Measurements from ENCODE around the gene HAUS6. TPM values are rescaled to one million over a fixed set of nuclear protein-coding genes. Genes with fewer than 3 reads are reported as not detected.
A peak's percentile ranks its signal among the peaks of the same experiment; 100 is the strongest.
"Not testable (repeated sequence)": the region's sequence is repeated elsewhere in the genome, so short reads cannot be mapped to it uniquely, and the experiment has no call there.

HAUS6 gene
- total RNA-seq (10 to 100 TPM; 10.1 to 13.5 (median 12.8) TPM), polyA plus RNA-seq (1 to 10 TPM; 4.4 to 4.7 (median 4.6) TPM)
- long read RNA-seq, donor 1: 0 reads
- long read RNA-seq, donor 2, full-length matches to known transcripts: 2 of 2 reads
- long read RNA-seq, donor 2, partial matches to known transcripts: 0 of 2 reads
- long read RNA-seq, donor 2, other reads (novel, unspliced or antisense): 0 of 2 reads

DNA sequence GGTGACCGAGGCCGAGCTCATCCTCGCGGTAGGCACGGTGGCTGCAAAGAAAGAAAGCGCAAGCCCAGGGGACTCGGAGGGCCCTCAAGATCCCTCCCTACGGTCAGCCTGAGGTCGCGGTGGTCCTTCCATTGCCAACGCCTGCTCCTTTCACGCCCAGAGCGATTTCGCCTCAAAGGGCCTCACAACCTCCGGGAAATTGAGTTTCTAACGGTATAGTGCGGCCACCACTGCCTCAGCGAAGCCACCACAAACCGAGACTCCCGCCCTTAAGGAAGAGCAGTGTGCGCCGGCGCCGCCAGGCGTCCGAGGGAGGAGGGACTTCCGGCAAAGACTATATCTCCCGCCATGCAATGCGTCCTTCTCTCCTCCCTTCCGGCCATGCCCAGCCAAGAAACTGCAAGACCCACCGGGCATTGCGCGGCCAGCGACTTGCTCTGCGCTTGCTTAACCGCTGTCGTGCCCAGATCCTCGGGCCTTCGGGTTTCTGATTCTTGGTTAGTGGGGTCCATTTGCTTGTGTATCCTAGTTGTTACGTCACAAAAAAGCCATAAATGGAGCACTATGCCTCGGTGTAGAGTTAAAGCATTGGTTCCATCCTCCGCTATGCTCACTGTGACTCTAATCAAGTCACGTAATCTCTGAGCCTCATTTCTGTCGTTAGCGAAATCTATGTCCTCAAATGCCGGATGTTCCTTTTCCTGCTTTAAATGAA is at the start of gene HAUS6:
HAUS6 (minus strand) TSS at position 274 of the 715 bp plus-strand sequence; CDS start at position 21, 253 bp downstream.
- Histone ChIP-seq H3K4me1 (peaks cover 10 to 42% (median 27%) of the 10 kb centered on the region in 6 donors), H3K4me3 (peak within 1 kb of the TSS; percentile 75 to 94 (median 87)), H3K27me3 (replicated peaks in 1 of 7) (no peaks in the 10 kb centered on the region), H3K36me3 (peaks cover 0 to 16% (median 0%) of the 10 kb centered on the region in 6 donors), H3K27ac (peak within 1 kb of the TSS; percentile 85 to 96 (median 94)), H3K9me3 (no peaks in the 10 kb centered on the region)
- 2 to 10% (median 5%) methylated on average over 35 to 46 of the region's 46 CpGs for WGBS, 5 donors
- DNase-seq: peak; percentile 99
- intact Hi-C loops (cut with DNase I; ENCODE audit: low total_unique reads): loop anchor here (10.0 kb wide), 2 partner anchors 48 to 72 kb away; no protein-coding TSS in a partner anchor
- TF ChIP-seq POLR2AphosphoS5 (IDR thresholded peaks at IDR 0.05): peak; percentile 97
- peak; percentile 56 to 95 (median 84) for TF ChIP-seq CTCF (IDR thresholded peaks at IDR 0.05 in 8 of 11, conservative IDR thresholded peaks at IDR 0.05 in 3 of 11)
- no peak for TF ChIP-seq POLR2A (IDR thresholded peaks at IDR 0.05)

- H3K36me3 ChIP-seq; H3K9me3 ChIP-seq; intact Hi-C loops (cut with DNase I; ENCODE audit: low total_unique reads); H3K27me3 ChIP-seq (replicated peaks in 1 of 7); DNase-seq; H3K4me3 ChIP-seq; H3K27ac ChIP-seq: not testable (repeated sequence)
- H3K4me1 ChIP-seq: peaks cover 0 to 12% (median 0%) of the 10 kb centered on the region in 6 donors
- WGBS, 5 donors: 71 to 85% (median 82%) methylated on average over 2 of the region's 2 CpGs
Measured at GRCh38 chr9:19152160-19152498, 49.4 kb upstream of the HAUS6 start.

DNA sequence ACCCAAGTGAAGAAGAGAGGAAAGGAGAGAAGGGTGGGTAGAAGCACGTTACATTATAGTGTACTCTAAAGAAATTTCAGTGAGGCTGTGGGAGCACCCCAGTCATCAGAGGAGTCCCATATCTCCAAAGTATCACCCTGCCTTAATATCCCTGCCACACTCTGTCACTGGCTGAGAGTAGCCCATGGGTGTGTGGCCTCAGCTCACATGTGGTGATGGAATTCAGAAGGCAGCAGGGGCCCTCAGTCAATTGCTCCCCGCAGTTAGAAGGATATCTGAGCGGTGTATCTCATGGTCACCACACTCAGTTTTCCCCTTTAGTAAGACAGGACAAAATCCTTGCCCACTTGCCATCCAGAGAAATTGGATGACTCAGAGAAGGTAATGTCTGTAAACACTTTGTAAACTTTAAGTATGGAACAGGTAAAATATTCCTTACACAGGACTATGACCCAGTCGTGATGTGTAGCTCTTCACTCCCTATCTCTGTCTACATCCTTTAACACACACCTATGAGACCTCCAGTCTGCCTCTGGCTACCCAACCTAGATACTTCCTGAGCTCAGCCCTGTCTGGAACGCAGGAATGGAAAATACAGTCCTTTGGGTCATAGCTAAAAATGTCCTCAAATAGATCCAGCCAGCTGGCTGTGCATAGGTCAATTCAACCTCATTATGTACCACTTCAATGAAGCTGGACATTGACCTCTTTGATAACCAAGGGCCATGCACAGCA is 48.9 kb upstream of the HAUS6 start:
- TF ChIP-seq CTCF (IDR thresholded peaks at IDR 0.05 in 8 of 11, conservative IDR thresholded peaks at IDR 0.05 in 3 of 11): no peak
- no peak for TF ChIP-seq POLR2AphosphoS5 (IDR thresholded peaks at IDR 0.05)
- TF ChIP-seq POLR2A (IDR thresholded peaks at IDR 0.05): no peak
- no peak overlapping the region for H3K27ac ChIP-seq
- intact Hi-C loops (cut with DNase I; ENCODE audit: low total_unique reads): no loop called here

GRCh38 chr9:19149230-19149629 is 46.5 kb upstream of the HAUS6 start:
- no peaks in the 10 kb centered on the region for H3K36me3 ChIP-seq
- no peaks in the 10 kb centered on the region for H3K27me3 ChIP-seq (replicated peaks in 1 of 7)
- WGBS, 5 donors: 65 to 76% (median 70%) methylated on average over 3 of the region's 3 CpGs
- no peak for TF ChIP-seq POLR2A (IDR thresholded peaks at IDR 0.05)
- TF ChIP-seq POLR2AphosphoS5 (IDR thresholded peaks at IDR 0.05): no peak
- TF ChIP-seq CTCF (IDR thresholded peaks at IDR 0.05 in 8 of 11, conservative IDR thresholded peaks at IDR 0.05 in 3 of 11): no peak
- H3K9me3 ChIP-seq: no peaks in the 10 kb centered on the region
- H3K4me1 ChIP-seq: peaks cover 0 to 9% (median 0%) of the 10 kb centered on the region in 6 donors
- no peak overlapping the region for H3K4me3 ChIP-seq
- no peak overlapping the region for H3K27ac ChIP-seq
- no peak for DNase-seq
- intact Hi-C loops (cut with DNase I; ENCODE audit: low total_unique reads): no loop called here

More for the DNA sequence above, 48.9 kb upstream of the HAUS6 start:
- no peaks in the 10 kb centered on the region for H3K9me3 ChIP-seq
- H3K4me3 ChIP-seq: no peak overlapping the region
- DNase-seq: no peak
- 65 to 92% (median 71%) methylated on average over 5 of the region's 5 CpGs for WGBS, 5 donors
- peaks cover 0 to 12% (median 0%) of the 10 kb centered on the region in 6 donors for H3K4me1 ChIP-seq
- no peaks in the 10 kb centered on the region for H3K36me3 ChIP-seq
- no peaks in the 10 kb centered on the region for H3K27me3 ChIP-seq (replicated peaks in 1 of 7)

Measured in spleen (tissue), 13 donors.